ENCODE data around the gene DDA1.

DDA1 gene

GRCh38 chr19:17311455-17312188, 2.3 kb downstream of the DDA1 start:
- no peak for DNase-seq (ENCODE audit: low read depth)

GRCh38 chr19:17312189-17313113, 3.1 kb downstream of the DDA1 start:
- no peak overlapping the region for H3K4me3 ChIP-seq (ENCODE audit: low read depth, low read length)
- in situ Hi-C loops (cut with HindIII; ENCODE audit: low sequenced_read_pairs) = loop anchor here (25.0 kb wide), 1 partner anchor 150 kb away; no protein-coding TSS in a partner anchor
- TF ChIP-seq, protein P1, sequence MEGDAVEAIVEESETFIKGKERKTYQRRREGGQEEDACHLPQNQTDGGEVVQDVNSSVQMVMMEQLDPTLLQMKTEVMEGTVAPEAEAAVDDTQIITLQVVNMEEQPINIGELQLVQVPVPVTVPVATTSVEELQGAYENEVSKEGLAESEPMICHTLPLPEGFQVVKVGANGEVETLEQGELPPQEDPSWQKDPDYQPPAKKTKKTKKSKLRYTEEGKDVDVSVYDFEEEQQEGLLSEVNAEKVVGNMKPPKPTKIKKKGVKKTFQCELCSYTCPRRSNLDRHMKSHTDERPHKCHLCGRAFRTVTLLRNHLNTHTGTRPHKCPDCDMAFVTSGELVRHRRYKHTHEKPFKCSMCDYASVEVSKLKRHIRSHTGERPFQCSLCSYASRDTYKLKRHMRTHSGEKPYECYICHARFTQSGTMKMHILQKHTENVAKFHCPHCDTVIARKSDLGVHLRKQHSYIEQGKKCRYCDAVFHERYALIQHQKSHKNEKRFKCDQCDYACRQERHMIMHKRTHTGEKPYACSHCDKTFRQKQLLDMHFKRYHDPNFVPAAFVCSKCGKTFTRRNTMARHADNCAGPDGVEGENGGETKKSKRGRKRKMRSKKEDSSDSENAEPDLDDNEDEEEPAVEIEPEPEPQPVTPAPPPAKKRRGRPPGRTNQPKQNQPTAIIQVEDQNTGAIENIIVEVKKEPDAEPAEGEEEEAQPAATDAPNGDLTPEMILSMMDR (IDR thresholded peaks at IDR 0.05; ENCODE audit: low read depth, low read length, missing control alignments) = no peak
- no peak for DNase-seq (ENCODE audit: low read depth)

More at GRCh38 chr19:17311455-17312188, 2.3 kb downstream of the DDA1 start:
- in situ Hi-C loops (cut with HindIII; ENCODE audit: low sequenced_read_pairs) = loop anchor here (25.0 kb wide), 1 partner anchor 149 kb away; no protein-coding TSS in a partner anchor
- H3K4me3 ChIP-seq (ENCODE audit: low read depth, low read length) = no peak overlapping the region
- TF ChIP-seq, protein P1 (IDR thresholded peaks at IDR 0.05; ENCODE audit: low read depth, low read length, missing control alignments) = no peak

DNA sequence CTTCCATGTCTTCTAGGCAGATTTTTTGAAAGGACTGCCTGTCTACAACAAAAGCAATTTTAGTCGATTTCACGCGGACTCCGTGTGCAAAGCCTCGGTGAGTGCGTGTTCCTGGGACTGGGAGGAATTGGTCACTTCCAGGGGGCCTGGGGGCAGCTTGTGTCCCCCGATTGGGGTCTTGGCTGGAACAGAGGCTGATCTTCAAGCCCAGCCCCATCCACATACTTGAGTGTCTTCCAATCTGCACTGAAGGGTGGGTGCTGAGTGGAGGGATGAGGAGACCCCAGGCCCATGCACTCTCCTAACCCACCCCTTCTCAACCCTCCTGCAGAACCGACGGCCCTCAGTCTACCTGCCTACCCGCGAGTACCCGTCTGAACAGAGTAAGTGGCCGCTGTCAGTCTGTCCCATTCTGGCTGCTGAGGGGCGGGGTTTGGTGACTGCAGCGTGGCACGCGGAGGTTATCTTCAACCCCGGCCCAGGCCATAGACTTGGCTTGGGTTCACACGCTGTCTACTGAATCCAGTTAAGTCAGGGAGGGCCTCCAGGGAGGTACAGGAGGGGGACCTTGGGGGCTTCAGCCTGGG, 4.7 kb downstream of the DDA1 start:
- TF ChIP-seq, protein P1 (IDR thresholded peaks at IDR 0.05; ENCODE audit: low read depth, low read length, missing control alignments) = no peak
- no peak overlapping the region for H3K4me3 ChIP-seq (ENCODE audit: low read depth, low read length)
- in situ Hi-C loops (cut with HindIII; ENCODE audit: low sequenced_read_pairs) = loop anchor here (25.0 kb wide), 1 partner anchor 152 kb away; no protein-coding TSS in a partner anchor

DNA sequence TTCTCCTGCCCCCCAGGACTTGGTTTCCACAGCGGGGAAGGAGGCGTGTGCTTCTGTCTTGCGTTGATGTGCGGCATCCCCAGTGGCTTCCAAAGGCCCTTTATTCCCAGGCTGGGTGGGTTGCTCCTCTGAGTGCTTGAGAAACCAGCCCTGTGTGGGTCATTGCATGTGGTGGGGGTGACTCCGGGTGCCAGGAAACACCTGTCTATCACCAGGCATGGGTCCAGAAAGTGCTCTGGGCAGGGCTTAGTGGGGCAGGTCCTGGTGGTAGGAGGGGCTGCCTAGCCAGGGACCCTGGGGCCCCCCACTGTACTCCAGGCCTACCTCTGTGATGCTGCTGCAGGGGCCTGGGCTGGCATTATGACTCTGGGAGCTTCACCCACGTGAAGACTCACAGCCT, 9.6 kb downstream of the DDA1 start:
- no peak for DNase-seq (ENCODE audit: low read depth)
- no peak overlapping the region for H3K4me3 ChIP-seq (ENCODE audit: low read depth, low read length)
- in situ Hi-C loops (cut with HindIII; ENCODE audit: low sequenced_read_pairs) = loop anchor here (25.0 kb wide), 1 partner anchor 157 kb away; no protein-coding TSS in a partner anchor
- TF ChIP-seq, protein P1 (IDR thresholded peaks at IDR 0.05; ENCODE audit: low read depth, low read length, missing control alignments) = no peak

More for the DNA sequence above, 4.7 kb downstream of the DDA1 start:
- no peak for DNase-seq (ENCODE audit: low read depth)

GRCh38 chr19:17319473-17320238, 10.3 kb downstream of the DDA1 start:
- no peak for DNase-seq (ENCODE audit: low read depth)
- in situ Hi-C loops (cut with HindIII; ENCODE audit: low sequenced_read_pairs) = loop anchor here (25.0 kb wide), 1 partner anchor 157 kb away; no protein-coding TSS in a partner anchor
- H3K4me3 ChIP-seq (ENCODE audit: low read depth, low read length) = no peak overlapping the region
- TF ChIP-seq, protein P1 (IDR thresholded peaks at IDR 0.05; ENCODE audit: low read depth, low read length, missing control alignments) = no peak
